ENCODE results near the gene USP11.
"Not testable (repeated sequence)": the region's sequence is repeated elsewhere in the genome, so short reads cannot be mapped to it uniquely, and the experiment has no call there.

USP11 gene

DNA sequence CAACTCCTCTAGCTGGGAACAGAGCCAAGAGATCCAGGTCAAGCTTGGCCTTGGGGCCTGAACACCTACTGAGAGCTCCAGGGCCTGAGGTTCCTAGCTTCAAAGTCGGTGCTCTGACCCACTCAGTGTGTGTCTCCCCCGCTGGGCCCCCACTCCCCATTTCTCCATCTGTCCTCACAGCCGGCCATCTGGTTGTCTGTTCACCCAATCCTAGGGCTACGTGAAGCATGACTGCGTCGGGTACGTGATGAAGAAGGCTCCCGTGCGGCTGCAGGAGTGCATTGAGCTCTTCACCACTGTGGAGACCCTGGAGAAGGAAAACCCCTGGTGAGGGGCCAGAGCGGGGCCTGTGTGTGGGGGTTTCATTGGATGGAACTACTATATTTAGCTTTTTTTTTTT, 12.3 kb downstream of the USP11 start:
- no peak for DNase-seq (ENCODE audit: low read depth, low spot score)

DNA sequence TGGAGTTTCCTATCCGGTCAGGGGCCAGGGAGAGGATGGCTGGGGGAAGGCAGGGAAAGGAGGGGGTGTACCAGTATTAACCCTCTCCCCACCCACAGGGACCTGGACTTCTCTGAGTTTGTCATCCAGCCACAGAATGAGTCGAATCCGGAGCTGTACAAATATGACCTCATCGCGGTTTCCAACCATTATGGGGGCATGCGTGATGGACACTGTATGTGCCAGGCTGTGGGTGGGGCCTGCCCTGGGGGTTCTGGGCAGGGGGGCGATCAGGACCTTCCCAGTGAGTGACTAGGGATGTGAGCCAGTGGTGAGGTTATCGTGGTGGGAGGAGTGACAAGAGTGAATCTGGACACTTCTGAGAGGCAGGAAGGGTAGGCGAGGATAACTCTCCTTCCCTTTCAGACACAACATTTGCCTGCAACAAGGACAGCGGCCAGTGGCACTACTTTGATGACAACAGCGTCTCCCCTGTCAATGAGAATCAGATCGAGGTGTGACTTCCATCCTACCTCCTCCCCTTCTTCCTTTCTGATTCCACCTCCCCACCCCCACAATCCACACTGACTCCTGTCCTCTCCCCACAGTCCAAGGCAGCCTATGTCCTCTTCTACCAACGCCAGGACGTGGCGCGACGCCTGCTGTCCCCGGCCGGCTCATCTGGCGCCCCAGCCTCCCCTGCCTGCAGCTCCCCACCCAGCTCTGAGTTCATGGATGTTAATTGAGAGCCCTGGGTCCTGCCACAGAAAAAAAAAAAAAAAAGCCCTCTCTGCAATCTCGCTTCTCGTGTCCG, 14.6 kb downstream of the USP11 start:
- no peak for DNase-seq (ENCODE audit: low read depth, low spot score)

DNA sequence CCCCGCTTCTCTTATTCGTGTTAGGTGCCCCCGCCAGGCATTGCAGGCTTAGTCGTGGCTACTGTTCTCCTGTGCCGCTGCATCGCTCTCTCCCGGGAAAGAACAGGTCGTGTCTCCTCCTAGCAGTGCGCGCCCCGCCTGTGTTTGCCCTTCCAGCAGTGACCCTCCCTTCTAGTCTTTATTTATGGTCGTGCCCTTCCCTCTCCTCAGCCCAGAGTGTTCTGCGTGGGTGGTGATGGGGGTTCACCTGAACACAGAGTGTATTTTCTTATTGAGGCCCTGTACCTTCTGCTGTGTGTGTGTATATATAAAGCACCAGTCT, 15.2 kb downstream of the USP11 start:
- DNase-seq (ENCODE audit: low read depth, low spot score): no peak

DNA sequence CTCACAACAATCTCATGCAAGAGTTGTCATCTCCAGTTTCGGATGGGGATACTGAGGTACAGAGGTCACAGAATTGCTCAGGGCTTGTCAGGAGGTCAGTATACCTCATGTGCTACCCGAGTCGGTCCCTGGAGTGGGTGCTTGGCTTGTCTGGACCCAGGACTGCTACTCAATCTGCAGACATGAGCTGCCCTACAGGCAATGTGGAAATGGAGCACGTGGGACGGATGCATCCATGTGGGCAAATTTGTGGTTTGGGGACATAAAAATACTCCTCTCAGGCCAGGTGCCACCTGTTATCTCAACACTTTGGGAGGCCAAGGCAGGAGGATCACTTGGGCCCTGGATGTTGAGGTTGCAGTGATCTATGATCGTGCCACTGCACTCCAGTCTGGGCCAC, 15.8 kb downstream of the USP11 start:
- no peak for DNase-seq (ENCODE audit: low read depth, low spot score)

DNA sequence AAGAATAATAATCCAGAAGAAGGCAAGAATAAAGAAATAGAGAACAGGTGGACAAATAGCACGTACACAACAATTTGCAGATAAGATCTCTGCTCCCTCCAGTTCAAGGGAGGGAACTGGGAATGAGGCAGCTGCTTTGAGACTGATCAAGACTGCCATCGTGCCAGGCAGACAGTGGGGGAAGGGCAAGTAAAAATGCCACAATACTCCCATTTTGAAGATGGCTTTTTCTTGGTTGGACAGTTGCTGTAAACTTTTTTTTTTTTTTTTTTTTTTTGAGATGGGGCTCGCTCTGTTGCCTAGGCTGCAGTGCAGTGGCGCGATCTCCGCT, 17.2 kb downstream of the USP11 start:
- DNase-seq (ENCODE audit: low read depth, low spot score): no peak

DNA sequence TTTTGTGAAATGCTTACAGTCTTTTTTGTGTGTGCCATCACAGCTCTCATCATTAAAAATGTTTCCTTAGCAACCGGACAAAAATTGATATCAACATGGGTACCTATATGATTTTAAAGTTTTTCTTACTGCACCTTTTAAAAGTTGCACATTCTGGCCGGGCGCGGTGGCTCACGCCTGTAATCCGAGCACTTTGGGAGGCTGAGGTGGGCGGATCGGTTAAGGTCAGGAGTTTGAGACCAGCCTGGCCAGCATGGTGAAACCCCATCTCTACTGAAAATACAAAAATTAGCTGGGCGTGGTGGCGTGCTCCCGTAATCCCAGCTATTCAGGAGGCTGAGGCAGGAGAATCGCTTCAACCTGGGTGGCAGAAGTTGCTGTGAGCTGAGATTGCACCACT, 24.8 kb downstream of the USP11 start:
- DNase-seq (ENCODE audit: low read depth, low spot score): not testable (repeated sequence)

DNA sequence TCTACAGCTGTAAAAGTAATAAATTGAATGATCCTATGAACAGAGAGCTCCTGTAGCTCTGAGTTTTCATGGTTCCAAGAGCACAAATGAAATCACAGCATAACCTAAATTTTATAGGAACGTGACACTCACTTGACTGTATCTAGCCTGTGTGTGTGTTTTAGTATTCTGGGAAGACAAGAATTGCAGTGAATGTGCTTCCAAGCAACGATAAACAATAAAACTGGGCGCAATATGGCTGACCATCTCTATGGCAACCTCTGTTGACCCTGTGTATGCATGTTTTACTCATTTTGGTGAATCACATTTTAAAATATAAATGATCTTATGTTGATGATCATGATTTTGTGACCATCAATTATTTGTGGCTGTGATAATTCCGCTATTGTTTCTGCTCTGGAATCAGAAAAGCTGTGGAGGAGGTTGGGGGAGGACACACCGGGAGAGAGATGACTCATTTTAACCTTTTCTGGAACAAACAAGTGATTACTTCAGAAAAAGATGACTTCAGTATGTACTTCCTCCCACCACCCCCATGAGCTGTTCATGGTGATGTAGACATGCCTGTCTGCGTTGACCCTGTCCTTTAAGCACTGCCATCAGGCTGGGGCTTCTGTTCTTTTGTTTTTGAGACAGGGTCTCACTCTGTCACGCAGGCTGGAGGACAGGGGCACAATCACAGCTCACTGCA, 31.8 kb downstream of the USP11 start:
- DNase-seq (ENCODE audit: low read depth, low spot score): no peak

DNA sequence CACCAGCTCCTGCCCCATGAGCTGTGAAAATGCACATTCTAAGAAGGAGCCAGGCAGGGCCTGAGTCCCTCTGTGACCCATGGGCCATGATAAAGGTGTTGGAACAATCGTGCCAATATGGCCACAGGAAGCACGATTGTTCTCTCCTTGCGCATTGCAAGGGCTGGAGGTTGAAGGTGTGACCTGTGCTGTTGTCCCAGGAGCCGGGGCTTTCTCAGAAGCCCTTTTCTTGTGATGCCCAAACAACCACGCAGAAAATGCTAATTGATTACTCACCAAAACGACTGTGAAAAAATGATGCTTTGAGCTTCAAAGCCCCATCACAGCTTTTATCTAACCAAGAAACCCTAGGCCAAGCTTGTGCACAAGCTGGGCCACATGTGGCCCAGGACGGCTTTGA, 33.8 kb downstream of the USP11 start:
- no peak for DNase-seq (ENCODE audit: low read depth, low spot score)

DNA sequence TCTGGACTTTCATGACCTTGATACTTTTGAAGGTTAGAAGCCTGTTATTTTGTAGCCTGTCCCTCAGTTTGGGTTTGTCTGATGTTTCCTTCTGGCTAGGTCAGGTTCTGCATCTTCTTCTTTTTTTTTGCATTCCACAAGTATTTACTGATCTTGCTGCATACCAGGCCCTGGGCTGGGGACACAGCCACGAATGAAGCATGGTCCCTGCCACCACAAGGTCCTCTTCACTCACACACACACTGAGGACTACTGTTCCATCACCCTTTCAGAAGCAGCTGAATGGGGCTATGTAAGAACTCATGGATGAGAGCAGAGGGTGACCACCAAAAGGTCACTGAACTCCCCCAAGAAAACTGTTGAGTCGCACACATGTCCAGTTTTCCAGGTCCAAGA, 39.2 kb downstream of the USP11 start:
- no peak for DNase-seq (ENCODE audit: low read depth, low spot score)

DNA sequence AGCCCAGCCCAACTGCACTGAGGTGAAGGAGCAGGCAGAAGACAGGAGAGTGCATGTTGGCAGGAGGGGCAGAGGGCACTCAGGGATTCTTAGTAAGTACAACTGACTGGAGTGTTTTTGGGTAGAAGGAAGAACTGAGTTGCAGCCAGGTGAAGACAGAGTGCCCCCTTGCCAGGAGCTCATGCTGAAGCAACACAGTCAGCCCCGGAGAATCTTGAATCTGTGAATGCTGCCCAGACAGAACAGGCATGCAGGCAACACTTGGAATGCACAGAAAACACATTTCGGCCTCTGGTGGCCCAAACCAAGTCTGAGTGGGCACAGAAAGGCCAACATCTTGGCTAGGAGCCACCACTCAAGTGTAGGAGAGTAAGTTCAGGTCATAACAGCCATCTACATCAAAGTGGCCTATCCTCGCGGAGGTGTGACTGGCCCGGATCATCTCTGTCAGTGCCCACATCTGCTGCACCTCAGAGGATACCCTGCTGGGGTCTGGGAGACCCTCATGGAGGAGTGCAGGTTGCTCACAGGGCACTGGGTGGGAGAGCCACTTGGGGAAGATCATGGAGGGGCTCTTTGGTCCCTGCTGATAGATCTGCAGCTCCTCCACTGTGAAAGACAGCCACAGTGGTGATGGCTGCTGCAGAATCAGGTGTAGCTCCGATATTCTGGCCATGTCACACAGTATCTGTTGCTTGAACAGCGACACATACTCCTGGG, 40.4 kb downstream of the USP11 start:
- no peak for DNase-seq (ENCODE audit: low read depth, low spot score)

DNA sequence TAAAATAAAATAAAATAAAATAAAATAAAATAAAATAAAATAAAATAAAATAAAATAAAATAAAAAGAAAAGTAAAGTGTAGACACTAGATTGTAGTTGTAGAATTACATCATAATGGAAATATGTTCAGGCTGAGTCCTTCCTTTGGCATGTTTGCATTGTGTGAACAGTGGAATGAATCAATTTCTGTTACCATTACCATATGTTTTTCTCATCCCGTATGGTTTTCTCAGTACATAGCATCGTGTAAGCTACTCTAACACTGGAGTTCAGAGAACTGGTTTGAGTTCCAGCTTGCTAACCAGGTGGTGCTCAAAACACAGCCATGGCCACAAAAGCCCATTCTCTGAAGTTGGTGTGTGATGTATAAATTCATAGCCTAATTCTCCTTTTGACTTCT, 45.9 kb downstream of the USP11 start:
- DNase-seq (ENCODE audit: low read depth, low spot score): no peak

DNA sequence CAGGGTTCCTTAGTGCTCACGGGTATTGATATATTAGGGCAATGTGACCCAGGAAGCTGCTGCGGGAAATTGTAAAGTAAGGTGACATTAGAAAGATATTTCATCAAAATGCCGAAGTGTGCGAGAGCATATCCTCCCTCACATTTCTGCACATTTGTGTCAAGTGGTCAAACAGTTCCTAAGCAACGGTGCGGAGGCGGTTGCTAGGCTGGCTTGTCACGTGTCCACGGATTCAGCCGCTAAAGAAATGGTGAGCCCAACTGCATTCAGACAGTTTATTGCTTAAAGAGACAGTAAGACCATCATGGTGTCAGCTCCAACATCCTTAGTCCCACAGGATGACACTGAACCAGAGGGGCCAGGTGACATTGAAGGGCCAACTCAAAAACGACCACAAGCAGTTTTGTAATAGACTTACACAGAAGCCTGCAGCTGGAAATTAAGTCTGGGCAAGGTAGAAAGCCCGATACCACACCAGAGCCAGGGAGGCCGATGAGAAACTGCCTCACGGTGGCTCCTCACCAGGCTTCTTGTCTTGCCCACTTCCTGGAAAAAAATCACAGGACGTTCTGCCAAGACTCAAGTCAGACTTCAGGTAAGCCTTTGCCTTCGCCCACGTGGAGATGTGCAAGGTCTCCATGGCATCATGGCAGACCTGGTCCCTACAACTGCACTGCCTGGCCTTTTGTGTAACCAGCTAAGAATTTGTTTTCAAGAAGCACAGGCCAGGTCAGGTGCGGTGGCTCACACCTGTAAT, 50.4 kb downstream of the USP11 start:
- DNase-seq (ENCODE audit: low read depth, low spot score): no peak

DNA sequence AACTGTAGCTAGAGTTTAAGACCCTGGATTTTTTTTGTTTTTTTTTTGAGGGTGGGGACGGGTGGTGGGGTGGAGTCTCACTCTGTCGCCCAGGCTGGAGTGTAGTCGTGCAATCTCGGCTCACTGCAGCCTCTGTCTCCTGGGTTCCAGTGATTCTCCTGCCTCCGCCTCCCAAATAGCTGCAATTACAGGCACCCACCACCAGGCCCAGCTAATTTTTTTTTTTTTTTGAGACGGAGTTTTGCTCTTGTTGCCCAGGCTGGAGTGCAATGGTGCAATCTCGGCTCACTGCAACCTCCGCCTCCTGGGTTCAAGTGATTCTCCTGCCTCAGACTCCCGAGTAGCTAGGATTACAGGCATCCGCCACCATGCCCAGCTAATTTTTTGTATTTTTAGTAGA, 51.8 kb downstream of the USP11 start:
- not testable (repeated sequence) for DNase-seq (ENCODE audit: low read depth, low spot score)

DNA sequence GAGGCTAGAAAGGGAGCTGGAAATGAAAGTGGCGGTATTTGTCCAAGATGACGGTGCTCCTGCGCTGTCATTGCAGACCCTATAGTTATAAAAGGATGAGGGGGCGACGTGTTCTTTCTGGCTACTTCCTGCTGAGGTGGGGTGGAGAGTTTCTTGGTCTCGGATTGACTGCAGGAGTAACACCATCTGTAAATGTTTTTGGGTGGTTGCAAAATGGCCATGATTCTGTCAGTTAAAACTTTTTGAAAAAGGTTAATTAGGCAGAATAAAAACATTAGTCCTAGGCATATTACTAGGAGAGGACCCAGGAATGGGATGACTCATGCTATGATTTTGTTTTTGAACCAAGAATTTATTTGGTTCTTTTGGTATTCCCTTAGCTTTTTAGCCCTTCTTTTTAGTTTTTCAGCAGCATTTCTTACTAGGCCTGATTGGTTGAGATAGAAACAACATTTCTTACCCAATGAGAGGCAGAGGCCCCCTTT, 53.1 kb downstream of the USP11 start:
- no peak for DNase-seq (ENCODE audit: low read depth, low spot score)

DNA sequence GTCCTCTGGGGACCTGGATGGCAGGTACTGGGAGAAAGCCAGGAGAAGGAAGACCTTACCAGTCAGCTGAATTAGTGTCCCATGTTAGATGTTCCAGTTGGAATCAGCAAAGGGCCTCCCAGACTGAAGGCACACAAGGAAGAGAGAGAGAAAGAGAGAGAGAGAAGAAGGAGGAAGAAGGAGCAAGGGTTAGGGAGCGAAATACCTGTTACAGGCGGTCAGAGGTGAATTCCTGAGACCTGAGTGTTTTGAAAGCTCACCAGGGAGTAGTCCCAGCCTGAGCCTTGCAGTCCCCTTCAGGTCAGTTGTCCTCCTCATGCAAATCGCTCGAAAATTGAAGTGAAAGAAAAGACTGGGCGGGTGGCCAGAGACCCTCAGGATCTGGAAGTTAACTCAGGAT, 60.3 kb downstream of the USP11 start:
- no peak for DNase-seq (ENCODE audit: low read depth, low spot score)

DNA sequence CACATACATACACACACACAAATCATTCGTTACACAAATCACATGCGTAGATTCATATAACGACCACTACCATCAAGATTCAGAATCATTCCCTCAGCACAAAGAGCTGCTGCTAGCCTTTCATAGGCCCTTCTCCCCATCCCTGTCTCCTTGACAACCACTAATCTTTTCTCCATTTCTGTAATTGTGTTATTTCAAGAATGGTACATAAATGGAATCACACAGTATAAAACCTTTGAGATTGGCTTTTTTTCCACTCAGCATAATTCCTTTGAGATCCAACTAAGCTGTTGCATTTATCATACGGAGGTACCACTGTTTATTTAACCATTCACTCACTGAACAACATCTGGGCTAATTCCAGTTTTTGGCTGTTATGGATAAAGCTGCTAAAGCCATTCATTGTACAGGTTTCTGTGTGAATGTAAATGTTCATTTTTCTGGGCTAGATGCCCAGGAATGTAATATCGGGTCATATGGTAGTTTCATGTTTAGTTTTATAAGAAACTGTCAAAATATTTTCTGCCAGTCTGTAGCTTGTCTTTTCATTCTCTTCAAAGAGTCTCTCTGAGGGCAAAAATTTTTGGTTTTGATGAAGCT, 64.1 kb downstream of the USP11 start:
- DNase-seq (ENCODE audit: low read depth, low spot score): no peak

DNA sequence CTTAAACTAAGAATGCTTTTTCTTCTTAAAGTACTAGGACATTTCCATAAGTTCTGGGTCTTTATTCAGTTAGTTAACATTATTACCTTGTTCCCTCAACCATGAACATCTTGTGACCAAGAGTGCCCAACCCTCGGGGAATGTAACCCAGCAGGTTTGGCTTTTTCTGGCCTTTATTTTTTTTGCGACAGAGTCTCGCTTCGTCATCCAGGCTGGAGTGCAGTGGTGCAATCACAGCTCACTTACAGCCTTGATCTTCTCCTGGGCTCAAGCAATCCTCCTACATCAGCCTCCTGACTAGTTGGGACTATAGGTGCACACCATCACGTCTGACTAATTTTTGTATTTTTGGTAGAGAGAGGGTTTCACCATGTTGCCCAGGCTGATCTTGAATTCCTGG, 65.1 kb downstream of the USP11 start:
- no peak for DNase-seq (ENCODE audit: low read depth, low spot score)

All from activated naive CD8-positive, alpha-beta T cell treated with anti-CD3 and anti-CD28 coated beads, Interleukin-2, amount 50 U/mL, for 16 hours (primary cell).